HK-2 (cell line): ENCODE data around the gene UTF1.

Experiments
- DNase-seq: peaks from one replicate; pipeline ENCODE4 v3.0.0-alpha.2; 2018; ENCODE audit not compliant: unreplicated experiment

The UTF1 gene

GRCh38 chr10:133196936-133197758, 32.9 kb upstream of the UTF1 start:
- no peak for DNase-seq

- DNase-seq, result no peak
These were observed 32.2 kb upstream of the UTF1 start for GRCh38 chr10:133197786-133198185.

DNA sequence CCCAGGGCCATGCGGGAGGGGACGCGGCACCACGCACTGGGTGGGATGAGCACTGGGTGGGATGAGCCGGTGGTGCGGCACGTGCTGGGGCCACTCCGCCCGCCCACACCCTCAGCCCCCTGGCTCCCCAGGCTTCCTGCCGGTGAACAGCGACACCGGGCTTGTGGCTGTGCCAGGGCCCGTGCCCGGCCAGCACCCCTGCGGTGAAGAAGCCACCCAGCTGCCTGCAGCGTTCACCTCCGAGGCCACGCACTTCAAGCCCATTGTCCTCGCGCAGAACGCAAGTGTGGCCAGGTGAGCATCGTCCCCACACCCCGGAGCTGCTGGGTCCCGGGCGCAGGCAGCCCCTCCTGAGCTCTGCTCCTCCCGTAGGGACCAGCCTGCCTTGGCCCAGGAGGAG, 31.8 kb upstream of the UTF1 start:
- DNase-seq, result no peak

- DNase-seq, result no peak
These were observed 31.2 kb upstream of the UTF1 start for GRCh38 chr10:133198621-133199487.

DNA sequence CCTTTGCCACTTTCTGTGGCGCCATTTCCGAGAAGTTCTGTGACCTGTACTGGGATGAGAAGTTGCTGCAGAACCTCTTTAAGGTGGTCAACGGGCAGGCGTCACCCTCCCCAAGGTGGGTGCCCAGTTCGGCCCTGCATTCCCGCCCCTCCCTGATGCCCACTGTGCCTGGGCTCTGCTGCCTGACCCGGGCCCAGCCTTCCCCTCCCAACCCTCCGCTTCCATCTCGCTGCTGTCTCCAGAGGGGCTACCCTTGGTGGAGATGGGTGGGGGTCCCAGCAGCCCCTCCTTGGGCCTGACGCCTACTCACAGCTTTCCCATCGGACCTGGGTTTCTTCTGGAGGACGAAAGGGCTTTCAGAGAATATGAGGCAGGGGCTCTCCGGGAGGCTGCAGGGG, 30.5 kb upstream of the UTF1 start:
- no peak for DNase-seq

DNA sequence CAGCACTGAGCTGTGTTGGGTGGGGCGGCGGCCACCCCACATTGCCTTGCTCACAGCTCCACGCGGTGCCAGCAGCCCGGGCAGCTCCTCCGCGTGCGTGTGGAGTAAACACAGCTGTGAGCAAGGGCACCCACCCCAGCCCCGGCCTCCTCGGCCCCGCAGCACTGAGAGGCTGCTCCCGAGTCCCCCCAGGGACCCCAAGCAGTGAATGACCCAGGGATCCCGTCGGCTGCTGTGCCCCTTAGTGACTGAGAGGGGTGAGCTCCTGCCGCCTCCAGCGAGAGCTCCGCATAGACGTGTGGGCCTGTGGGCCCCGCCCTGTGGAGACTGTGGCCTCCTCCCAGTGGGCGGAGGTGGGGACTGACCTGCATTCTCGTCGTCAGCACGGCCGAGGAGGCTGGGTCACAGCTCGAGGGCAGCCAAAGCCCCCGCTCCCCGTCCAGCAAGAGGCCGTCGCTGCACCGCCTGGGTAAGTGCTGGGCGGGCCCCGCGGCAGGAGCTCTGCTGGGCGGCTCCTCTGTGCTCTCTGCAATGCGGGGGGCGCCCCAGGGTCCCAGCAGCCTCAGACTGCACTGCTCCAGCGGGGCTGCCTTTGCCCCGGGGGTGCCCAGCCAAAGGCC, 29.9 kb upstream of the UTF1 start:
- no peak for DNase-seq

DNA sequence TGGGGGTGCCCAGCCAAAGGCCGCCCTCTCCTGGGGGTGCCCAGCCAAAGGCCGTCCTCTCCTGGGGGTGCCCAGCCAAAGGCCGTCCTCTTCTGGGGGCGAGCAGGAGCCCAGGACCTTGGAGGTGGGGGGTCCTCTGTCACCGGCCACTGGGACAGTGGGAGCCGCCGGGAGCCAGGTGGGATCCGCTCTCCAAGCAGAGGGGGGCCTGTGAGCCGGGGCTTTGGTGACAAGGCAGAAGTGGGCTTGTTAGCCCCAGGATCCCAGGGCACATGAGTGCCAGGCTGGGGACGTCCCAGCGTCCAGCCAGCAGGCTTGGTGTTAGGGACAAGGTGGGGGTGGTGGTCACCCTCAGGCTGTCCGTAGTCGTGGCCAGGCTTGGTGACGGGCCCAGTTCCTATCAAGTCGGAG, 29.4 kb upstream of the UTF1 start:
- no peak for DNase-seq

- DNase-seq, result no peak
These were observed 28.7 kb upstream of the UTF1 start for GRCh38 chr10:133201151-133201947.

GRCh38 chr10:133201948-133202725, 27.9 kb upstream of the UTF1 start:
- DNase-seq, result no peak

DNA sequence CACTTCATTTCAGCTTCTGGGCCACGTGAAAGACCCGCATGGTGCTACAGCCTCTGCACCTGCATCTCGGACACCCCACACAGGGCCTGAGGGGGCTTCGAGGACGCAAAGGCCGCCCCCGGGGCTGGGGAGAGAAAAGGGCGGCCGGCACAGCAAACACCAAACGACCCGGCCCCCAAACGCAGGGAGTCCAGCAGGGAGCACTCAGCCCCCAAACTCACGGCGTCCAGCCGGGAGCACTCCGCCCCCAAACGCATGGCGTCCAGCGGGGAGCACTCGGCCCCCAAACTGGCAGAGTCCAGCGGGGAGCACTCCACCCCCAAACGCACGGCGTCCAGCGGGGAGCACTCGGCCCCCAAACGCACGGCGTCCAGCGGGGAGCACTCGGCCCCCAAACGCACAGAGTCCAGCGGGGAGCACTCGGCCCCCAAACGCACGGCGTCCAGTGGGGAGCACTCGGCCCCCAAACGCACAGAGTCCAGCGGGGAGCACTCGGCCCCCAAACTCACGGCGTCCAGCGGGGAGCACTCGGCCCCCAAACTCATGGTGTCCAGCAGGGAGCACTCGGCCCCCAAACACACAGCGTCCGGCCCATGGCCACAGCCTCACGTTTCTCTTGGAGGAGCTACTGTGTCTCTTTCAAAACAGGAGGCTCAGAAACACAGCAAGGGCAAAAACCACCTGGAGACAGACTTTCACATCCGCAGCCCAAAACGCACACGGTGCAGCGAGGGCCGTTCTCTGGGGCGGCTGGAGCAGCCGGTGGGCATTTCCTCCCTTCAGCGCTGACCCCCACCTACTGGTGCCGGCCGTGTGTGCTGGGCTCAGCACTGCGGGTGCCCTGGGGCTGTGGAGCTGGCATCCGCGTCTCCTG, 27.0 kb upstream of the UTF1 start:
- no peak for DNase-seq

- DNase-seq, result no peak
These were observed 26.3 kb upstream of the UTF1 start for GRCh38 chr10:133203652-133204195.

DNA sequence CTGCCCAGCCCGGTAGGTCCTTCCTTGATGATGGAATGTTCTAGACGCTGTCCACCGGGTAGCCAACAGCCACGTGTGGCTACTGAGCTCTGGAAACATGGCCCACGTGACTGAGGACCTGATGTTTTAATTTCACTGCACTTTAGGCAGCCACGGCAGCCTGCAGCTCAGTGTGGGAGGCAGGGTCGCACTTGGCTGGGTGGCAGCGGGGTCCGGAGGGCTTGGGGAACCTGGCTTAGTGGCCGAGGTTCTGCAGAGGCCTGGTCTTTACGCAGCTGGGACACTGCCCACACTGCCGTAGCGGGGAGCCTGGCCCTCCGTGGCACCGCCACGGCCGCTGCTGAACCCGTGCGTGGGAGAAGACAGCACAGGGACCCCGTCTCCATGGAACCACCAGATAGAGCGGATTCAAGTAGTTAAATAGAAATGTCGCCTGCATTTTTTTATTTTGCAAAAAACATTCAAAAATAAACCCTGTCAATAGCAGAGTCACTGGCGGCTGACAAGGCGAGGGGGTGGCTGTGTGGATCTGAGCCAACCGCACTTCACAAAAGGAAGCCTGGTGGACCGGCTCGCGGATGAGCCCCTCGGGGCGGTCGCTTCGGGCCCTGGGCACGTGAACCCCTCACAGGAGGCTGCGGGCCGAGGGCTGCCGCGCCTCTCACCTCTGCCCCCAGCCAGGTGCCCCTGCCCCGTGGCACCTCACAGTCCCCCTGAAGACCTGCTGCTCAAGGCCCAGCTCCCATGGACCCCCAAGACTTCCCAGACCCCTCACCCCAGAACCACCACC, 25.6 kb upstream of the UTF1 start:
- no peak for DNase-seq

DNA sequence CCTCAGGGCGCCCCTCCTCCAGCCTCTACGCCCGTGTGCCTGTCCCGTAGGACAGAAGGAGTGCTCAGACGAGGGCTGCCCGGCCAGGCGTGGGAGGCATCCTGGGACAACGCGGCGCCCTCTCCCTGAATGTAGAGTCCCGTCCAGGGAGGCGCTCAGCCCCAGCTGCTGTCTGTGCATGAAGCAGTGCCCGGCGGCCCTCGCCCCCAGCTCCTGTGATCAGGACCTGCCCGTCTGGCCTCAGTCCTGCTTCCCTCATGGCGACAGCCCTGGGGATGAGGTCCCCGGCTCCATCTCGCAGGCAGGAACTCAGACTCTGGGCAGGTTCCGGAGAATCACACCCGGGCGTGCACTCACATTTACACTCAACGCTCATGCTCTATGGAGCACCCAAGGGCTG, 24.9 kb upstream of the UTF1 start:
- DNase-seq, result no peak

GRCh38 chr10:133206356-133207040, 23.5 kb upstream of the UTF1 start:
- no peak for DNase-seq

DNA sequence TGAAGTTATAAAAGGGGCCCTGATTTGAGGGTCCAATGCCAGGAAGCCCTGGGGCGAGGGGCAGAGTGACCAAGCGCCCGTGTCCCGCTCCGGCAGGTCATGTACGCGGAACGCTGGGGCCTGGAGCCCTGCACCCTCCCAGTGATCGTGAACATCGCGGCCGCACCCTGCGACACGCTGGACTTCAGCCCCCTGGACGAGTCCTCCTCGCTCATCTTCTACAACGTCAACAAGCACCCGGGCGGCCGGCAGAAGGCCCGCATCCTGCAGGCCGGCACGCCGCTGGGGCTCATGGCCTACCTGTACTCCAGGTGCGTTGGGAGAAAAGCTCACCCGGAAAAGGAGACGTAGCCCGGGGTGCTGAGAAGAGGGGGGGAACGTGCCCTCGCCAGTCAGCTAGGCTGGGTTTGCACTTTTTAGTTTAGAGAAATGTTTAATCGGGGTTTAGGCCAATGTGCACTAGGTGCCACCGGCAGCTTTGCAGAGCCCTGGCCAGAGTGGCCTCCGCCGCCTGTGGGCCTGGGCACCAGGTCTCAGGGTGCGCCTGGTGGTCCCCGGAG, 22.9 kb upstream of the UTF1 start:
- DNase-seq, result no peak

GRCh38 chr10:133207627-133208026, 22.4 kb upstream of the UTF1 start:
- DNase-seq, result no peak

- no peak for DNase-seq
These were observed 21.6 kb upstream of the UTF1 start for GRCh38 chr10:133208466-133208865.

DNA sequence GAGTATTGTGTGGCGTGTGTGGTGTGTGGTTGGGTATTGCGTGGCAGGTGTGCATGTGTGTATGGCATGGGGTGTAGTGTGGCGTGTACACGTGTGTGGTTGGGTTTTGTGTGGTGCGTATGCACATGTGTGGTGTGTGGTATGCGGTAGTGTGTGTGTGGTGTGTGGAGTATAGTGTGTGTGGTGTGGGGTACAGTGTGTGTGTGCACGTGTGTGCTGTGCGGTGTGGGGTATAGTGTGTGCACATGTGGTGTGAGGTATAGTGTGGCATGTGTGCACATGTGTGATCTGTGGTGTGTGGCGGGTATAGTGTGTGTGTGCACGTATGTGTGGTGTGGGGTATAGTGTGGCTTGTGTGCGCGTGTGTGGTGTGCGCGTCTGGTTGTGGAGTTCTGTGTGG, 20.9 kb upstream of the UTF1 start:
- DNase-seq, result no peak
